NCI-H748 treated with DMSO at 0.1 percent for 48 hours (cell line): ENCODE data around the gene SLC10A1.
A peak's percentile ranks its signal among the peaks of the same experiment; 100 is the strongest.
"Not testable (repeated sequence)": the region's sequence is repeated elsewhere in the genome, so short reads cannot be mapped to it uniquely, and the experiment has no call there.

Source experiments
- DNase-seq: peaks from one replicate; lab custom pipeline; 2025; lab: John Stamatoyannopoulos, UW

SLC10A1 gene

GRCh38 chr14:69796797-69797500 is at the start of gene SLC10A1:
Gene SLC10A1, minus strand, starts transcription at chr14:69797241. Its CDS starts 86 bp downstream, at chr14:69797155.
- no peak for DNase-seq

- no peak for DNase-seq
Measured at GRCh38 chr14:69845787-69846186, 48.7 kb upstream of the SLC10A1 start.

GRCh38 chr14:69845050-69845581 is 48.1 kb upstream of the SLC10A1 start:
- no peak for DNase-seq

GRCh38 chr14:69844171-69844570 is 47.1 kb upstream of the SLC10A1 start:
- no peak for DNase-seq

- DNase-seq: peak; percentile 92
Measured at GRCh38 chr14:69842686-69843420, 45.8 kb upstream of the SLC10A1 start.

GRCh38 chr14:69841656-69842055 is 44.6 kb upstream of the SLC10A1 start:
- DNase-seq: no peak

- DNase-seq: no peak
Measured at GRCh38 chr14:69839661-69840060, 42.6 kb upstream of the SLC10A1 start.

GRCh38 chr14:69838881-69839416 is 41.9 kb upstream of the SLC10A1 start:
- no peak for DNase-seq

GRCh38 chr14:69828879-69829278 is 31.8 kb upstream of the SLC10A1 start:
- DNase-seq: no peak

GRCh38 chr14:69828354-69828753 is 31.3 kb upstream of the SLC10A1 start:
- no peak for DNase-seq

GRCh38 chr14:69827560-69827959 is 30.5 kb upstream of the SLC10A1 start:
- no peak for DNase-seq

- no peak for DNase-seq
Measured at GRCh38 chr14:69822456-69822855, 25.4 kb upstream of the SLC10A1 start.

- DNase-seq: no peak
Measured at GRCh38 chr14:69820991-69821390, 23.9 kb upstream of the SLC10A1 start.

- DNase-seq: no peak
Measured at GRCh38 chr14:69819607-69820006, 22.6 kb upstream of the SLC10A1 start.

GRCh38 chr14:69818758-69819191 is 21.7 kb upstream of the SLC10A1 start:
- DNase-seq: peak; percentile 66

- DNase-seq: no peak
Measured at GRCh38 chr14:69816216-69816615, 19.2 kb upstream of the SLC10A1 start.

- DNase-seq: no peak
Measured at GRCh38 chr14:69815556-69815955, 18.5 kb upstream of the SLC10A1 start.

GRCh38 chr14:69814397-69814796 is 17.4 kb upstream of the SLC10A1 start:
- no peak for DNase-seq

GRCh38 chr14:69813346-69813745 is 16.3 kb upstream of the SLC10A1 start:
- not testable (repeated sequence) for DNase-seq

- DNase-seq: no peak
Measured at GRCh38 chr14:69812711-69813110, 15.7 kb upstream of the SLC10A1 start.

GRCh38 chr14:69811868-69812252 is 14.8 kb upstream of the SLC10A1 start:
- no peak for DNase-seq

- no peak for DNase-seq
Measured at GRCh38 chr14:69811227-69811867, 14.3 kb upstream of the SLC10A1 start.
